ENCODE data around the gene CCDC81. TPM values are rescaled to one million over a fixed set of nuclear protein-coding genes. Genes with fewer than 3 reads are reported as not detected.

CCDC81 gene
- total RNA-seq, 1 experiment from 2014 or later, result 0.33 TPM

- Mint-ChIP-seq H3K27ac (ENCODE audit: unreplicated experiment) (no peak overlapping the region), H3K27me3 (ENCODE audit: unreplicated experiment) (no peaks in the 10 kb centered on the region), H3K4me1 (ENCODE audit: low read depth, unreplicated experiment) (peaks cover 19% of the 10 kb centered on the region), H3K9me3 (ENCODE audit: low read depth, unreplicated experiment) (no peaks in the 10 kb centered on the region), H3K4me3 (ENCODE audit: low read depth, unreplicated experiment) (no peak overlapping the region), H3K36me3 (ENCODE audit: insufficient read depth, unreplicated experiment) (peaks cover 6% of the 10 kb centered on the region)
- BruUV-seq (replicated peaks), result no TSS peak
- intact Hi-C loops (cut with micrococcal nuclease; ENCODE audit: unreplicated experiment), result no loop called here
- CTCF ChIA-PET, result no interaction called here
- TF ChIP-seq, protein P1, sequence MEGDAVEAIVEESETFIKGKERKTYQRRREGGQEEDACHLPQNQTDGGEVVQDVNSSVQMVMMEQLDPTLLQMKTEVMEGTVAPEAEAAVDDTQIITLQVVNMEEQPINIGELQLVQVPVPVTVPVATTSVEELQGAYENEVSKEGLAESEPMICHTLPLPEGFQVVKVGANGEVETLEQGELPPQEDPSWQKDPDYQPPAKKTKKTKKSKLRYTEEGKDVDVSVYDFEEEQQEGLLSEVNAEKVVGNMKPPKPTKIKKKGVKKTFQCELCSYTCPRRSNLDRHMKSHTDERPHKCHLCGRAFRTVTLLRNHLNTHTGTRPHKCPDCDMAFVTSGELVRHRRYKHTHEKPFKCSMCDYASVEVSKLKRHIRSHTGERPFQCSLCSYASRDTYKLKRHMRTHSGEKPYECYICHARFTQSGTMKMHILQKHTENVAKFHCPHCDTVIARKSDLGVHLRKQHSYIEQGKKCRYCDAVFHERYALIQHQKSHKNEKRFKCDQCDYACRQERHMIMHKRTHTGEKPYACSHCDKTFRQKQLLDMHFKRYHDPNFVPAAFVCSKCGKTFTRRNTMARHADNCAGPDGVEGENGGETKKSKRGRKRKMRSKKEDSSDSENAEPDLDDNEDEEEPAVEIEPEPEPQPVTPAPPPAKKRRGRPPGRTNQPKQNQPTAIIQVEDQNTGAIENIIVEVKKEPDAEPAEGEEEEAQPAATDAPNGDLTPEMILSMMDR (IDR thresholded peaks at IDR 0.05; ENCODE audit: unreplicated experiment), result no peak
- no peak for DNase-seq
These were observed 61.0 kb downstream of the CCDC81 start for GRCh38 chr11:86435711-86436110.

GRCh38 chr11:86438685-86439084 lies 64.0 kb downstream of the CCDC81 start:
- Mint-ChIP-seq H3K27me3 (ENCODE audit: unreplicated experiment) (no peaks in the 10 kb centered on the region), H3K4me3 (ENCODE audit: low read depth, unreplicated experiment) (peak overlapping the region; percentile 3), H3K4me1 (ENCODE audit: low read depth, unreplicated experiment) (peaks cover 22% of the 10 kb centered on the region), H3K27ac (ENCODE audit: unreplicated experiment) (peak overlapping the region; percentile 57), H3K9me3 (ENCODE audit: low read depth, unreplicated experiment) (no peaks in the 10 kb centered on the region), H3K36me3 (ENCODE audit: insufficient read depth, unreplicated experiment) (peaks cover 6% of the 10 kb centered on the region)
- intact Hi-C loops (cut with micrococcal nuclease; ENCODE audit: unreplicated experiment), result no loop called here
- CTCF ChIA-PET, result interaction anchor here (0.7 kb wide), 1 partner anchor 70 kb away, joined by 3 read pairs; no protein-coding TSS in a partner anchor
- BruUV-seq (replicated peaks), result no TSS peak
- DNase-seq, result peak; percentile 14
- TF ChIP-seq, protein P1 (IDR thresholded peaks at IDR 0.05; ENCODE audit: unreplicated experiment), result no peak

- H3K4me3 Mint-ChIP-seq (ENCODE audit: low read depth, unreplicated experiment), result no peak overlapping the region
- CTCF ChIA-PET, result no interaction called here
These were observed 65.6 kb downstream of the CCDC81 start for GRCh38 chr11:86440305-86440716.

DNA sequence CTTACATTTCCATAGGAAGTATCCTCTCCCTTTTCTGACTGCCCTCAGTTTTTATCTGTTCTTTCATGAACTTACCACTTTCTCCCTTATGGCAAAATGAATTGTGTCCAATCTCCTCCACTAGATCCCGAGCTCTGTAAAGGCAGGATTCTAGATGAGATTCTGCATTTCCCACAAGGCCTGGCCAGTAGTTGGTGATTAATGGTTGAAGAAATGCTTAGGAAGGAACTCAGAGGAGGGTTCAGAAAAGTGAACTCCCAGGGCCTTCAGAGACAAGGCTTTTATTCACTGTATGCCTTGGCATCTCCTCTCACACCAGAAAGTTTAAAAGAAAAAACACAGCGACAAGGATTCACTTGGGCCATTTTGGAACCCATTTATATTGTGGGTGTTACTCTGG lies 66.2 kb downstream of the CCDC81 start:
- H3K4me3 Mint-ChIP-seq (ENCODE audit: low read depth, unreplicated experiment), result no peak overlapping the region
- H3K27ac Mint-ChIP-seq (ENCODE audit: unreplicated experiment), result no peak overlapping the region
- no peaks in the 10 kb centered on the region for H3K27me3 Mint-ChIP-seq (ENCODE audit: unreplicated experiment)
- peaks cover 22% of the 10 kb centered on the region for H3K4me1 Mint-ChIP-seq (ENCODE audit: low read depth, unreplicated experiment)
- DNase-seq, result no peak
- CTCF ChIA-PET, result no interaction called here
- no peaks in the 10 kb centered on the region for H3K9me3 Mint-ChIP-seq (ENCODE audit: low read depth, unreplicated experiment)
- TF ChIP-seq, protein P1 (IDR thresholded peaks at IDR 0.05; ENCODE audit: unreplicated experiment), result no peak
- intact Hi-C loops (cut with micrococcal nuclease; ENCODE audit: unreplicated experiment), result no loop called here
- H3K36me3 Mint-ChIP-seq (ENCODE audit: insufficient read depth, unreplicated experiment), result peaks cover 6% of the 10 kb centered on the region
- no TSS peak for BruUV-seq (replicated peaks)

More at GRCh38 chr11:86440305-86440716, 65.6 kb downstream of the CCDC81 start:
- no peaks in the 10 kb centered on the region for H3K9me3 Mint-ChIP-seq (ENCODE audit: low read depth, unreplicated experiment)
- BruUV-seq (replicated peaks), result no TSS peak
- H3K36me3 Mint-ChIP-seq (ENCODE audit: insufficient read depth, unreplicated experiment), result peaks cover 6% of the 10 kb centered on the region
- intact Hi-C loops (cut with micrococcal nuclease; ENCODE audit: unreplicated experiment), result no loop called here
- DNase-seq, result no peak
- H3K27ac Mint-ChIP-seq (ENCODE audit: unreplicated experiment), result no peak overlapping the region
- TF ChIP-seq, protein P1 (IDR thresholded peaks at IDR 0.05; ENCODE audit: unreplicated experiment), result no peak
- H3K27me3 Mint-ChIP-seq (ENCODE audit: unreplicated experiment), result no peaks in the 10 kb centered on the region
- peaks cover 22% of the 10 kb centered on the region for H3K4me1 Mint-ChIP-seq (ENCODE audit: low read depth, unreplicated experiment)
